Stimulated activated CD8-positive, alpha-beta memory T cell treated with anti-CD3 and anti-CD28 coated beads, Interleukin-4, amount 100 ng/mL, for 24 hours (primary cell): Measurements from ENCODE around the gene ATP1B4.

Experiments
- DNase-seq: peaks from one replicate; pipeline ENCODE4 v3.0.0-alpha.2; 2020; ENCODE audit warnings: low read depth

ATP1B4 gene

GRCh38 chrX:120377179-120377578 lies 15.3 kb downstream of the ATP1B4 start:
- no peak for DNase-seq

DNA sequence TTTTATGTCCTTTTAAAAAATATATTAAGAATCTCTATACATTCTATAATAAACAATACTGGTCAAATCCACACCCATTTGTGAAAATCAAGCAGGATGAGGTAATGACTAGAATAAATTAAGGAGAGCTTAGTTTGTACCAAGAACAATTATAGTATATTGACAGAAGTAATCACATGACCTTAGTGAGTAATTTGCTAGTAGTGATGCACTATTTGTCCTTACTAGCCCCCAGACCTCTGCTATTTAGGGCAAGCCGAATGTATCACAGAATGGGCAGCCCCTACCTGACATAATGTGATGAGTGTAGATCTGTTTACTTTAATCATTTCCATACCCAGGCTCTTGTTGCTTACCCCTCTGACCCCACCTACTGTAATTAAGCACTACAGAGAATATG lies 15.8 kb downstream of the ATP1B4 start:
- no peak for DNase-seq

- no peak for DNase-seq
Measured at GRCh38 chrX:120378570-120378969, 16.7 kb downstream of the ATP1B4 start.

DNA sequence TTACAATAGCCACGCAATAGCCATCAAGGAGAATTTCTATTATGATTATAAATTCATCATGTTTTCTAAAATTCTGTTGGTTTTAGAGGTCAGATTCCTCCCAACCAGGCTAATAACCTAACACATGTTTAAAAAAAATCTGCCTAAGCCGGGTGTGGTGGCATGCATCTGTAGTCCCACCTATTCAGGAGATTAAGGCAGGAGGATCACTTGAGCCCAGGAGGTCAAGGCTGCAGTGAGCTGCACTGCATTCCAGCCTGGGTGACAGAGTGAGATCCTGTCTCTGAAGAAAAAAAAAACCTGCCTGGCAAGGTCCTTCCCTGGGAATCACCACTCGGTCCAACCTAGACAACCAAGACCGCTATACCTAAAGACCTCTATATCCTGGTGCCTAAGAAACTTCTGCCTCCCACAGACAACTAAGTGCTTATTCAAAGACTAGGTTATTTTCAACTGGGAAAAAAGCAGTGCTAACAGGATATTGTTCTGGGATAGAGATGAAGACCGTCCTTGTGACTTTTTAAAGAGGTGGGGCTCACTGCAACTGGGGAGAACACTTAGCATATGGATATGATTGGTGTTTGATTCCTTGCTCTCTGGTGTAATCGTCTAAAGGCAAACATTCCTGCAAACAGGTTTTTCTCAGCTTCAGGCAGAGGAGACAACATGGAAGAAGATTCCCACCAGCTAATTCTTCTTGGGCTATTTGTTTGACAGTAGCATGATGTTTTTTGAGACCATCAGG lies 18.2 kb downstream of the ATP1B4 start:
- no peak for DNase-seq

- no peak for DNase-seq
Measured at GRCh38 chrX:120380699-120381098, 18.8 kb downstream of the ATP1B4 start.

DNA sequence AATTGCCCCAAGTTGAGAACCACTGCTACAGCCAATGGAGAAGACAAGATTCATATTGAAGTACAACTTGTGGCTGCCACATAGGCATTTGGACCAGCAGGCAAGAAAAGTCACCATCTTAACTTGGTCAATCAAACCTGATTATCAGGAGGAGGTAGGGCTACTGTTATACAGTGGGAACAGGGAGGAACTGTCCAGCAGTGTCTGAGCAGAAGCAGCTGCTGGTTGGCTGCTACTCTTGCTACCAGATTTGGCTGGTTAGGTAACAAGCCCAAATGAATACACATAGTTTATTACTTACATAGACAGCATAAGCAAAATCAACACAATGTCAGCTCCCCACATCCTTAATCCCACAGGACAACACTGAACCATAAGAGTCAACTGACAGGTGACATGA lies 39.4 kb downstream of the ATP1B4 start:
- no peak for DNase-seq

DNA sequence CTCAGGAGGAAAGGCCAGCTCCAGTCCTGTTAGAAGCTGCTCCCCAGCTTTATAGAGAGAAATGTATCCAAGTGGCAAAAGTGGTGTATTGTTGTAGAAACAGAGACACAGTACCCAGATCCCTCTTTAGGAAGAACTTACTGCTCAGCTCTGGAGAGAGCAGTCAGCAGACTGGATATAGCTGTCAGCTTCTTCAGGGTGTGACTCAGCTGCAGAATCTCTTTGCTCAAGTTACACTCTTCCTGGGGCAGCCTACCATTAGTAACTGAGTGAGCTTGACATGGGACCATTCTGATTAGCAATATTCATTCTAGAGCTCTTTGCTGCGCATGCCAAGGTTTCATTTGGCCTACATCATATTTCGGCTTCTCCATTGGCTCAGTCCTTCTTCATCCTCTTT lies 40.5 kb downstream of the ATP1B4 start:
- no peak for DNase-seq

DNA sequence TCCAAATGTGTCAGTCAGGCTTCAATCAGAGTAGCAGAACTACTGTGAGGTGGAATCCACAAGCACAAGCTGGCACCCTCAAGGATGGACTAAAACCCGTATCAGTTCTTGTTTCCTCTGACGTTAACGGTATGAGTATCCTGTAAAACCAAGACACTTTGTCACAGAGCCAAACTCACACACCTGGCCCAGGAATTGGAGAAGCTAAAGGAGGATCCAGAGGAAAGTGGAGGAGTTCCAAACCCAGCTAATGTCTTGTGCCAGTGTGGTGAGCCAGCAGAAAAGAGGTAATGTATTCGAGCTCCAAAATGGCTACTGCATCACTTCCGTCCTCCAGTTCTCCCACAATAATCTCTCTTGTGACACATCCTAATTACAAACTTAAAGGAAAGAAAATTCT lies 44.7 kb downstream of the ATP1B4 start:
- no peak for DNase-seq

GRCh38 chrX:120408168-120408567 lies 46.3 kb downstream of the ATP1B4 start:
- DNase-seq, result no peak

DNA sequence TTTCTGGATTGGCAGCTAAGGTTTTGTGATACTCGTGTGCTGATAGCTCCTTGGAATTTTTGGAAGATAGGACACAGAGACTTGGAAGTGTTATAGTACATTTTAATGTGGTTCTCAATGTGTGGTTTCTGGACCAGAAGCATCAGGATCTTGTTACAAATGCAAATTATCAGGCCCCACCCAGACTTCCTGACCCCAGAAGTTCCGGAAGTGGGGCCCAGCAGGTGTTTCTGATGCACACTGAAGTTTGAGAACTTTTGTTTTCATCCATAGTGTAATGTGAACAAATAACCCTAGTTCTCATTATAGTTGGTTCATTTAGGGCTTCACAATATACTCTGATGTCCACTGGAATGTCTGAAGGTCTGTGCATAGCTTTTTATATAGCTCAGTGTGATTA lies 57.6 kb downstream of the ATP1B4 start:
- no peak for DNase-seq

- no peak for DNase-seq
Measured at GRCh38 chrX:120426599-120426998, 64.7 kb downstream of the ATP1B4 start.

GRCh38 chrX:120428309-120428708 lies 66.4 kb downstream of the ATP1B4 start:
- no peak for DNase-seq

DNA sequence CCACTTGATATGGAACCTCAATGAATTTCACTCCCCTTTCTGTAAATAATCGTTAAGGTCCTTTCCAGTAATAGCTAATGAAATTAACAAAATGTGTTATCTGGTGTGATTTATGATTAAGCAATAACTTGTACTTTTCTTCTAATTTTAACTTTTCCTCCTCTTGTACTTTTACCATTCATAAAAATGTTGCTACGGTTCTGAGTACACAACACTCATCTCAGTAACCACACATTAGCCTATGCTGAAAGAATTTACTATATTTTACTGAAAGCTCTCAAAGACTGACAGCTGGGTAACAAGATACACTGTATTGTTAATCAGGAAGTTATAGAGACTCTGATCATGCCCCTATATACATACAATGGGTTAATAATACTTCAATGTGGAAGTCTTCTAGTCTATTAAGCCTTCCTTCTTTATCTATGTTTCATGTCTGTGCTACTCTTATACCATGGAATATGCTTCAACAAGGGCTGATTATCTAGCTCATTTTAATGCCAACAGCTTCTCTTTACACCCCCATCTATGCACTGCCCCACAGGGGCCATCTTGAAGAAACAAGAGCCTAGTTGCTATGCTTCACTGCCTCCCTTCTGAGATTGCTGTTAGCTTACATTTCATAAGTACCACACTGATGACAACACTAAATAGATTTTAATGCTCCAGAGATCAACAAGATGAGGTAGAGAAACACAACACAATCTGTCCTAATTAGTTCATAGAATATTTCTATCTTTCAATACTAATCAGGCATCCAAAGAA lies 68.1 kb downstream of the ATP1B4 start:
- DNase-seq, result no peak
